Natural killer cell (primary cell): ENCODE results near the gene LGALS13. TPM values are rescaled to one million over a fixed set of nuclear protein-coding genes. Genes with fewer than 3 reads are reported as not detected.

ENCODE experiments used
- ATAC-seq, 3 donors: fragments of 150-1000 bp in 2 of 3; fragments of 200-7000 bp in 1 of 3; cut with Tn5 transposase; 1 replicate in 1 of 3; 2 replicates in 2 of 3; pipeline ENCODE4 v1.10.0; 2021; ENCODE audit warnings: mild to moderate bottlenecking in 2 of 3, moderate library complexity in 2 of 3
- DNase-seq, 2 donors: peaks; one replicate each; pipeline versions ENCODE4 v3.0.0 to v3.0.0-alpha.2; 2013 to 2021; ENCODE audit warnings: mixed read lengths in 1 of 2
- H3K27ac ChIP-seq: one replicate; pipeline ENCODE4 v1.5.1; 2013; ENCODE audit warnings: mild to moderate bottlenecking, low read length
- H3K27me3 ChIP-seq: one replicate; pipeline ENCODE4 v1.6.1; 2013; ENCODE audit warnings: low read length; ENCODE audit not compliant: control insufficient read depth, insufficient read depth
- H3K36me3 ChIP-seq: one replicate; pipeline ENCODE4 v1.6.1; 2013; ENCODE audit warnings: low read length; ENCODE audit not compliant: control insufficient read depth, insufficient read depth
- H3K4me1 ChIP-seq: one replicate; pipeline ENCODE4 v1.6.1; 2013; ENCODE audit warnings: low read length; ENCODE audit not compliant: control insufficient read depth, insufficient read depth
- H3K4me3 ChIP-seq: one replicate; pipeline ENCODE4 v1.5.1; 2013; ENCODE audit warnings: low read length
- H3K9me3 ChIP-seq: one replicate; pipeline ENCODE4 v1.6.1; 2013; ENCODE audit warnings: low read length; ENCODE audit not compliant: control insufficient read depth, insufficient read depth
- H3K27ac Mint-ChIP-seq, 2 donors: one replicate each; pipeline ENCODE4 v1.8.0; 2022; ENCODE audit warnings: mild to moderate bottlenecking in 2 of 2, mixed read lengths in 2 of 2, moderate library complexity in 1 of 2
- H3K27me3 Mint-ChIP-seq, 2 donors: one replicate each; pipeline ENCODE4 v1.8.0; 2022; ENCODE audit warnings: low read depth in 2 of 2, mixed read lengths in 2 of 2
- H3K36me3 Mint-ChIP-seq: one replicate; pipeline ENCODE4 v1.8.0; 2022; ENCODE audit warnings: mixed read lengths
- H3K4me1 Mint-ChIP-seq, 2 donors: one replicate each; pipeline ENCODE4 v1.8.0; 2022; ENCODE audit warnings: mixed read lengths in 2 of 2
- H3K4me3 Mint-ChIP-seq: one replicate; pipeline ENCODE4 v1.8.0; 2022; ENCODE audit warnings: mild to moderate bottlenecking, moderate library complexity, mixed read lengths
- H3K9me3 Mint-ChIP-seq, 2 donors: one replicate each; pipeline ENCODE4 v1.8.0; 2022; ENCODE audit warnings: mixed read lengths in 2 of 2
- WGBS: methylation state at CpG from one replicate; pipeline ENCODE4 v1.1.7; 2013; ENCODE audit warnings: missing lambda C conversion rate; ENCODE audit not compliant: insufficient coverage; 5-methylcytosine and 5-hydroxymethylcytosine counted together
- intact Hi-C: fragments of 100-400 bp; cut with micrococcal nuclease; formaldehyde crosslinking; loops from one replicate; pipeline ENCODE4 v1.14.2; 2022
- total RNA-seq, 4 donors: library from RNA; stranded (reverse); fragments of 120-200 nt in 1 of 4; gene quantifications; one replicate each; pipeline versions ENCODE4 v1.2.3 to v1.2.4, GENCODE V29; 2013 to 2022
- TF ChIP-seq, protein P1 (sequence below): fragments of 200-600 bp; IDR thresholded peaks from one replicate; pipeline ENCODE4 v1.8.0; 2022; ENCODE audit warnings: antibody characterized with exemption

LGALS13 gene
- total RNA-seq, 3 donors from 2014 or later (not counting 1 experiment from before 2014, with no cell fraction given) = not detected

GRCh38 chr19:39645800-39646411 is 43.6 kb downstream of the LGALS13 start:
- ATAC-seq (no peak), DNase-seq (peak in 1 of 2 donors; percentile 23)
- Histone ChIP-seq H3K36me3 (no peaks in the 10 kb centered on the region), H3K4me3 (no peak overlapping the region), H3K4me1 (no peaks in the 10 kb centered on the region), H3K27me3 (no peaks in the 10 kb centered on the region), H3K9me3 (no peaks in the 10 kb centered on the region), H3K27ac (no peak overlapping the region)
- Mint-ChIP-seq H3K27ac (no peak overlapping the region), H3K9me3 (no peaks in the 10 kb centered on the region), H3K4me3 (no peak overlapping the region), H3K27me3 (peaks cover 28 to 60% of the 10 kb centered on the region in 2 donors), H3K4me1 (no peaks in the 10 kb centered on the region), H3K36me3 (no peaks in the 10 kb centered on the region)
- intact Hi-C loops = no loop called here
- 29% methylated on average over 6 of the region's 6 CpGs for WGBS
- TF ChIP-seq, protein P1, sequence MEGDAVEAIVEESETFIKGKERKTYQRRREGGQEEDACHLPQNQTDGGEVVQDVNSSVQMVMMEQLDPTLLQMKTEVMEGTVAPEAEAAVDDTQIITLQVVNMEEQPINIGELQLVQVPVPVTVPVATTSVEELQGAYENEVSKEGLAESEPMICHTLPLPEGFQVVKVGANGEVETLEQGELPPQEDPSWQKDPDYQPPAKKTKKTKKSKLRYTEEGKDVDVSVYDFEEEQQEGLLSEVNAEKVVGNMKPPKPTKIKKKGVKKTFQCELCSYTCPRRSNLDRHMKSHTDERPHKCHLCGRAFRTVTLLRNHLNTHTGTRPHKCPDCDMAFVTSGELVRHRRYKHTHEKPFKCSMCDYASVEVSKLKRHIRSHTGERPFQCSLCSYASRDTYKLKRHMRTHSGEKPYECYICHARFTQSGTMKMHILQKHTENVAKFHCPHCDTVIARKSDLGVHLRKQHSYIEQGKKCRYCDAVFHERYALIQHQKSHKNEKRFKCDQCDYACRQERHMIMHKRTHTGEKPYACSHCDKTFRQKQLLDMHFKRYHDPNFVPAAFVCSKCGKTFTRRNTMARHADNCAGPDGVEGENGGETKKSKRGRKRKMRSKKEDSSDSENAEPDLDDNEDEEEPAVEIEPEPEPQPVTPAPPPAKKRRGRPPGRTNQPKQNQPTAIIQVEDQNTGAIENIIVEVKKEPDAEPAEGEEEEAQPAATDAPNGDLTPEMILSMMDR = no peak

GRCh38 chr19:39647918-39648317 is 45.6 kb downstream of the LGALS13 start:
- WGBS = 48% methylated on average over 2 of the region's 3 CpGs
- peaks cover 26 to 56% of the 10 kb centered on the region in 2 donors for H3K27me3 Mint-ChIP-seq

DNA sequence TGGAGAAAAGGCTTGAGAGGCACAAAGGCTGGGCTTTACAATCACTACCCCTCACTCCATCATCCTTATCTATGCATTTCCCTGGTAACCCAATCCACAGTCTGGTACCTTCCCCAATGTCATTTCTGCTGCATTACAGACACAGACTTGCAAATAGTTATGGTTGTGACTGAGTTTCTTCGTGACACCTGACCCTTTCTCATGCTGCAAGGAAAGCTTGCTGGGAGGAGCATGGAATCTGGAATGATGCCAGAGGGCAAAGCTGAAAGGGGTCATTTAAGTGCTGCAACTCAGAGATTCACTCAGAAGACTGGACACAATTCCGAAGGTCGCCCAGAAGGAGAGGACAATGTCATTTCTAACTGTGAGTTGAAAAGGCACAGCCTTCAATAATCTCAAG is 53.3 kb downstream of the LGALS13 start, which contains the start of gene LGALS16:
LGALS16 (plus strand) TSS at position 301 of the 400 bp plus-strand sequence; CDS start at position 350, 49 bp downstream.
- no peak for DNase-seq
- intact Hi-C loops = no loop called here
- Mint-ChIP-seq H3K4me1 (no peaks in the 10 kb centered on the region), H3K36me3 (no peaks in the 10 kb centered on the region), H3K4me3 (no peak within 1 kb of the TSS), H3K27ac (no peak within 1 kb of the TSS), H3K9me3 (no peaks in the 10 kb centered on the region), H3K27me3 (peaks cover 18 to 57% of the 10 kb centered on the region in 2 donors)
- Histone ChIP-seq H3K27me3 (peaks cover 3% of the 10 kb centered on the region), H3K9me3 (no peaks in the 10 kb centered on the region), H3K4me1 (no peaks in the 10 kb centered on the region), H3K36me3 (no peaks in the 10 kb centered on the region), H3K4me3 (no peak within 1 kb of the TSS), H3K27ac (no peak within 1 kb of the TSS)
- no peak for ATAC-seq
- 60% methylated on average over 3 of the region's 3 CpGs for WGBS
- TF ChIP-seq, protein P1 = no peak

More at GRCh38 chr19:39647918-39648317, 45.6 kb downstream of the LGALS13 start:
- H3K27ac ChIP-seq = no peak overlapping the region
- H3K36me3 ChIP-seq = no peaks in the 10 kb centered on the region
- H3K4me3 Mint-ChIP-seq = no peak overlapping the region
- DNase-seq = no peak
- no peaks in the 10 kb centered on the region for H3K36me3 Mint-ChIP-seq
- no peak overlapping the region for H3K27ac Mint-ChIP-seq
- no peaks in the 10 kb centered on the region for H3K4me1 ChIP-seq
- no peaks in the 10 kb centered on the region for H3K9me3 ChIP-seq
- intact Hi-C loops = no loop called here
- no peak for ATAC-seq
- H3K9me3 Mint-ChIP-seq = no peaks in the 10 kb centered on the region
- no peaks in the 10 kb centered on the region for H3K4me1 Mint-ChIP-seq
- H3K4me3 ChIP-seq = no peak overlapping the region
- TF ChIP-seq, protein P1 = no peak
- no peaks in the 10 kb centered on the region for H3K27me3 ChIP-seq

Other genes with a start within 250 kb of the LGALS13 start
- gene PAF1, start 211.4 kb upstream of the LGALS13 start, total RNA-seq = 10 to 100 TPM; 54.3 to 80.9 (median 68.3) TPM
- gene MED29, start 211.1 kb upstream of the LGALS13 start, total RNA-seq = 10 to 100 TPM; 37.5 to 49.1 (median 45.9) TPM
- gene ZFP36, start 195.7 kb upstream of the LGALS13 start, total RNA-seq = 1,000 to 10,000 TPM; 1,232 to 2,074 (median 1,769) TPM
- 100 to 1,000 TPM in 1 of 3 donors, 10 to 100 TPM in 2; 70.2 to 129 (median 80.7) TPM for gene PLEKHG2, start 189.9 kb upstream of the LGALS13 start, total RNA-seq
- gene RPS16, start 166.6 kb upstream of the LGALS13 start, total RNA-seq = 1,000 to 10,000 TPM; 1,227 to 1,543 (median 1,399) TPM
- gene SUPT5H, start 156.9 kb upstream of the LGALS13 start, total RNA-seq = 100 to 1,000 TPM; 228 to 256 (median 230) TPM
- gene TIMM50, start 121.7 kb upstream of the LGALS13 start, total RNA-seq = 10 to 100 TPM; 50.1 to 67.2 (median 60.8) TPM
- not detected for gene DLL3, start 103.6 kb upstream of the LGALS13 start, total RNA-seq
- not detected for gene SELENOV, start 87.4 kb upstream of the LGALS13 start, total RNA-seq
- 1 to 10 TPM; 4.6 to 6.7 (median 5.8) TPM for gene EID2B, start 69.7 kb upstream of the LGALS13 start, total RNA-seq
- 10 to 100 TPM; 11.9 to 19.9 (median 15.6) TPM for gene EID2, start 62.4 kb upstream of the LGALS13 start, total RNA-seq
- gene LGALS16, start 53.4 kb downstream of the LGALS13 start, total RNA-seq = not detected
- gene LGALS14, start 102.0 kb downstream of the LGALS13 start, total RNA-seq = not detected
- 100 to 1,000 TPM in 1 of 3 donors, 10 to 100 TPM in 1, not detected in 1; 11.2 to 487 TPM for gene CLC, start 135.5 kb downstream of the LGALS13 start, total RNA-seq
- gene LEUTX, start 176.3 kb downstream of the LGALS13 start, total RNA-seq = not detected
- gene DYRK1B, start 231.6 kb downstream of the LGALS13 start, total RNA-seq = 10 to 100 TPM; 27.5 to 54.2 (median 43.8) TPM
- gene FBL, start 243.9 kb downstream of the LGALS13 start, total RNA-seq = 100 to 1,000 TPM; 181 to 213 (median 201) TPM